Purkinje cell (primary cell): ENCODE results near the gene ADGRB3. TPM values are rescaled to one million over a fixed set of nuclear protein-coding genes. Genes with fewer than 3 reads are reported as not detected.

Experiments used
- polyA plus RNA-seq: library from polyadenylated mRNA; unstranded; fragments of >200 nt; fragmentation: Nextera tagmentation; gene quantifications from 2 replicates; pipeline ENCODE4 v1.2.1, GENCODE V29; 2014

ADGRB3 gene
- polyA plus RNA-seq = 135 and 137 TPM in 2 replicates

DNA sequence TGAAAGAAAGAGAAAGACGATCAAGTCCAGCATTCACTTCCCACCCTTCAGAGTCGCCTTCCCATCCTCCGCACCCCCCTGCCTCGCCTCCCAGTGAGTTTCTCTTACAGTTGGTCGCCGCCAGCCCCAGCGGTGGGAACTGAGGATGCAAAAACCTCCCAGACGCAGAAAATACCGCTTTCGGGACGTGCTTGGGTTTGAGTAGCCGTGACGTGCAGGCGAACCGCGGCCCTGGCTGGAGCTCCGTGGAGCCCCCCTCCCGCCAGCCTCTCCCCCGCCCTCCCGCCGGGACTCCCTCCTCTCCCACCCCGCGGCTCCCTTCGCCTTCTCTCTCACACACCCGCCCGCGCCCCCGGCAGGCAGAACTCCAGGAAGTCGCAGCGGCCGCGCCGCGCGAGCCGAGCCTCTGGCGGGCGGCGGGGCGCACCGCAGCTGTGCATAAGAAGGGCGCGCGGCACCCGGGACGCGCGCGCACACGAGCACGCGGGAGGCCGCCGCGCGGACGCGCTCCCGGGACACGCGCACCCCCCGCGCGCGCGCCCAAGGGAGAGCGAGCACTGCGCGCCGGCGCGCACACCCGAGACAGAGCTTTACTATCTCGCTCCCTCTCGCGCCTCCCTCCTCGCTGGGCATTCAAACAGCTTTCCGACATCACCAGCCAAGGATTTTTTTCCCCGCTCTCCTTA lies at the start of gene ADGRB3:
ADGRB3 (plus strand) TSS at position 557 of the 686 bp plus-strand sequence. CDS start 3,394 bp downstream, outside the sequence.

